HG03025 (cell line): Measurements from ENCODE around the gene SPPL3.
A peak's percentile ranks its signal among the peaks of the same experiment; 100 is the strongest.
"Not testable (repeated sequence)": the region's sequence is repeated elsewhere in the genome, so short reads cannot be mapped to it uniquely, and the experiment has no call there.

Source experiments
- ATAC-seq: cut with Tn5 transposase; IDR thresholded peaks from one replicate; pipeline ENCODE4 v1.9.1; 2021; ENCODE audit warnings: mild to moderate bottlenecking, moderate library complexity; ENCODE audit not compliant: unreplicated experiment, low FRiP score

The SPPL3 gene

GRCh38 chr12:120904197-120904773, at the start of gene SPPL3:
TSS of gene SPPL3 (minus strand) at chr12:120904358. CDS start at chr12:120903867, 491 bp downstream.
- ATAC-seq = peak; percentile 56

GRCh38 chr12:120950807-120951206, 46.6 kb upstream of the SPPL3 start:
- no peak for ATAC-seq

GRCh38 chr12:120950260-120950799, 46.2 kb upstream of the SPPL3 start:
- not testable (repeated sequence) for ATAC-seq

- not testable (repeated sequence) for ATAC-seq
Measured at GRCh38 chr12:120945516-120945915, 41.4 kb upstream of the SPPL3 start.

- ATAC-seq = no peak
Measured at GRCh38 chr12:120944645-120945217, 40.6 kb upstream of the SPPL3 start.

- ATAC-seq = no peak
Measured at GRCh38 chr12:120943482-120943881, 39.3 kb upstream of the SPPL3 start.

GRCh38 chr12:120941846-120942405, 37.8 kb upstream of the SPPL3 start:
- ATAC-seq = no peak

- ATAC-seq = no peak
Measured at GRCh38 chr12:120941412-120941811, 37.3 kb upstream of the SPPL3 start.

- ATAC-seq = no peak
Measured at GRCh38 chr12:120940799-120941198, 36.6 kb upstream of the SPPL3 start.

- no peak for ATAC-seq
Measured at GRCh38 chr12:120940006-120940405, 35.8 kb upstream of the SPPL3 start.

- ATAC-seq = no peak
Measured at GRCh38 chr12:120939523-120939922, 35.4 kb upstream of the SPPL3 start.

- no peak for ATAC-seq
Measured at GRCh38 chr12:120938496-120938895, 34.3 kb upstream of the SPPL3 start.

GRCh38 chr12:120936197-120936596, 32.0 kb upstream of the SPPL3 start:
- ATAC-seq = no peak

- no peak for ATAC-seq
Measured at GRCh38 chr12:120933786-120934185, 29.6 kb upstream of the SPPL3 start.

GRCh38 chr12:120932956-120933526, 28.9 kb upstream of the SPPL3 start:
- ATAC-seq = no peak

GRCh38 chr12:120932058-120932457, 27.9 kb upstream of the SPPL3 start:
- no peak for ATAC-seq

GRCh38 chr12:120930032-120930431, 25.9 kb upstream of the SPPL3 start:
- no peak for ATAC-seq

- no peak for ATAC-seq
Measured at GRCh38 chr12:120928864-120929652, 24.9 kb upstream of the SPPL3 start.

GRCh38 chr12:120925740-120926563, 21.8 kb upstream of the SPPL3 start:
- no peak for ATAC-seq

GRCh38 chr12:120922279-120922678, 18.1 kb upstream of the SPPL3 start:
- no peak for ATAC-seq
